ENCODE results near the gene CATSPERE.

GRCh38 chr1:244642988-244643387, 181.9 kb downstream of the CATSPERE start:
- TF ChIP-seq POLR2A (IDR thresholded peaks at IDR 0.05; ENCODE audit: extremely low read depth, insufficient read length) = no peak
- no peak for TF ChIP-seq CTCF (IDR thresholded peaks at IDR 0.05; ENCODE audit: low read depth, low read length)
- no peak for TF ChIP-seq MYC (IDR thresholded peaks at IDR 0.05; ENCODE audit: low read depth, low read length)
